Measurements from ENCODE around the gene MRPL55.

Gene MRPL55

DNA sequence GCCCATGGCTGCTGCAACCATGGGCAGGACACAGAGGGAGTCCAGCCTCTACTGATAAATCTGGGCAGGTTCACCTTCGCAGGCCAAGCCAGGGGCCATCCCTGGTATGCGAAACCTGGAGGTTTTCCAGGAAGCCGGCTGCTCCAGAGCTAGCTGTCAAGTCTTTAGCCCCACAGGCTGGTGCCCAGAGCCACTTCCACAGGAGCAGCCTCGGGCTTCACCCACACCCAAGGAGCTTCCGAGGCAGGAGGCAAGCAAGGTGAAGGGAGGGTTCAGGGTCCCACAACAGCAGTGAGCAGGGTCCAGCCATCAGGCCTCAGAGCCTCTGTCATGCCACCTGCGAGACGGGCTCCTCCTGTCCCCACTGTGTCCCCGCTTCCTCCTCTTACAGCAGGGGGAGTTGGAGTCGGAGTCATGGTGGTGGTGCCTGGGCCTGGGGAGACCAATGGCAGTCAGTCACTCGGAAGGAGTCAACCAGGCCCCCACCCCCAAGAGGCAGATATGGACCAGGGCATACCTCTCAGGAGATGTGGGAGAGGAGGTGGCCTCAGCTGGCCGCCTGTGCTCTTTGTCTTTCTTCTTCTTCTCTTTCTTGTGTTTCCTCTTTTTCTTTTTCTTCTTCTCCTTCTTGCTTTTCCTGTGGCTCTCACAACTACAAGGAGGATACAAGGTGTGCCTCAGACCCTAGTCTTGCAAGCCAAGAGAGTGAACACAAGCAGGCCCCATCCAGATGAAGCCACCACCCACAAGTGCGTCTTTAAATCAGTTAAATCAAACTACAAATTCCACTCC is 8.1 kb downstream of the MRPL55 start:
- no peak for DNase-seq (ENCODE audit: low spot score)

DNA sequence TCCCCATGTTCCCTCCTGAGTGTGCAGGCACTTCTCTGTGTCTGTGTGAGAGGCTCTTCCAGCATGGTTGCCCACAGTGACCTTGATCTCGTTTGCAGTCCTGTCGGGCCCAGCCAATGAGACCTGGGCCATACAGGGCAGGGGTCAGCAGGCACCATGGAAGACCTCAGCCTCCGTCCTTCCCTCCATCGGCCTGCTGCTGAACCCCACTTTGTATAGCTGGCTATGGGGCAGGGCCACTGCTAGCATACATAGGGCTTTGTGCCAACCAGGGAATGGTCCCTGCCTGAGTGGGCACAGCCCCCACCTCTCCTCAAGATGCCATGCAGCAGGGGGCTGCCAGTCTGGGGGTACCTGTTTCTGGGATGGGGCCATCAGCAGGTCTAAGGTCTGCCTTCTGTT is 9.8 kb downstream of the MRPL55 start:
- DNase-seq (ENCODE audit: low spot score) = no peak

DNA sequence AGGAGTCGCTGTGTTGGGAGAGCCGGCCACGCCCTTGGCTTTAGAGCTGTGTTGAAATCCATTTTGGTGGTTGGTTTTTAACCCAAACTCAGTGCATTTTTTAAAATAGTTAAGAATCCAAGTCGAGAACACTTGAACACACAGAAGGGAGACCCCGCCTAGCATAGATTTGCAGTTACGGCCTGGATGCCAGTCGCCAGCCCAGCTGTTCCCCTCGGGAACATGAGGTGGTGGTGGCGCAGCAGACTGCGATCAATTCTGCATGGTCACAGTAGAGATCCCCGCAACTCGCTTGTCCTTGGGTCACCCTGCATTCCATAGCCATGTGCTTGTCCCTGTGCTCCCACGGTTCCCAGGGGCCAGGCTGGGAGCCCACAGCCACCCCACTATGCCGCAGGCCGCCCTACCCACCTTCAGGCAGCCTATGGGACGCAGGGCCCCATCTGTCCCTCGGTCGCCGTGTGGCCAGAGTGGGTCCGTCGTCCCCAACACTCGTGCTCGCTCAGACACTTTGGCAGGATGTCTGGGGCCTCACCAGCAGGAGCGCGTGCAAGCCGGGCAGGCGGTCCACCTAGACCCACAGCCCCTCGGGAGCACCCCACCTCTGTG is 10.7 kb downstream of the MRPL55 start:
- DNase-seq (ENCODE audit: low spot score) = no peak

DNA sequence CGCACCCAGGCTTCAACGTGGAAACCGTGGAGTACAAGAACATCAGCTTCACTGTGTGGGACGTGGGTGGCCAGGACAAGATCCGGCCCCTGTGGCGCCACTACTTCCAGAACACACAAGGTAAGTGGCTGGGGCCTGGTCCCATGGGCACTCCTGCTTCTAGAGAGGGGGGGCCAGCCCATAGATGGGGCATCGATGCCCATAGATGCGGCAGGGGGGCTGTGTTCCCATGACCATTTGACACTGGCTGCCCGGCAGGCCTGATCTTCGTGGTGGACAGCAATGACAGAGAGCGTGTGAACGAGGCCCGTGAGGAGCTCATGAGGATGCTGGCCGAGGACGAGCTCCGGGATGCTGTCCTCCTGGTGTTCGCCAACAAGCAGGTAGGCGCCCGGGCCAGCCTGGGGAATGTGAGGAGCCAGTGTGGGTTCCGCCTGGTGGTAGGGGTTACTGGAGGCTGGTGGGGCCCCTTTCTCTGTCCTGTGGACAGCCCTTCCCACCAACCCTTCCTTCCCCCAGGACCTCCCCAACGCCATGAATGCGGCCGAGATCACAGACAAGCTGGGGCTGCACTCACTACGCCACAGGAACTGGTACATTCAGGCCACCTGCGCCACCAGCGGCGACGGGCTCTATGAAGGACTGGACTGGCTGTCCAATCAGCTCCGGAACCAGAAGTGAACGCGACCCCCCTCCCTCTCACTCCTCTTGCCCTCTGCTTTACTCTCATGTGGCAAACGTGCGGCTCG is 11.6 kb downstream of the MRPL55 start:
- no peak for DNase-seq (ENCODE audit: low spot score)

DNA sequence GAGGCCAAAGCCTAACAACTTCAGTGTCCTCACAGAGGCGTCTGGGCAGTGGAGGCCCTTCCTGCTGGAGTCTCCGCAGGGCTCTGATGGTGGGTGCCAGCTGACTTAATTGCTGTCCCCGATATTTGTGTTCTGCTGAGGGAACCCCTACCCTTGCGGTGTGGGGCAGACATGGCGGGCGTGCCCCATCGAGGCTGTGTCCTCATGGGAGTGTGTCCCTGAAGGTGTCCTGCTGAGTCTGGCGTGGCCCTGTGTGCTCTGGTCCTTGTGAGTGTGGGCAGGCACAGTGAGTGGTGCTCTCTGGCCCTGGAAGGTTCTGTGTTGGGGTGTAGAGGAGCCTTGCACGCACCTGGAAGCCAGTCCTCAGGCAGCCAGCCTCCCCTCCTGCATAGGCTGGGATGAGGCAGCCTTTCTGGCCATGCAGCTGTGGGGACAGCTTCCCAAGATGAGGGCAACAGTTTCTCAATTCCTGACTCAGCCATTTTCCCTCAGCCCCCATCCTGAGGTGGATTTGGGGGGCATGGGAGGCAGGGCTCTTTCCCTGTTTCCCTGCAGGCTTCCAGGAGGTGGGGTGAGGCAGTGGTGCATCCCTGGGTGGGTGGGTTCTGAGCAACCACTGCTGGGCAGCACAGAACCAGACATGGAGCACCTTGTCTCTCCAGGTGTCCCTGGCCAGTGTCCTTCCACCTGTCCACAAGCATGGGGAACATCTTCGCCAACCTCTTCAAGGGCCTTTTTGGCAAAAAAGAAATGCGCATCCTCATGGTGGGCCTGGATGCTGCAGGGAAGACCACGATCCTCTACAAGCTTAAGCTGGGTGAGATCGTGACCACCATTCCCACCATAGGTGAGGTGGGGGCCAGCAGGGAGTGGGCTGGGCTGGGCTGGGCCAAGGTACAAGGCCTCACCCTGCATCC is 12.4 kb downstream of the MRPL55 start:
- no peak for DNase-seq (ENCODE audit: low spot score)

DNA sequence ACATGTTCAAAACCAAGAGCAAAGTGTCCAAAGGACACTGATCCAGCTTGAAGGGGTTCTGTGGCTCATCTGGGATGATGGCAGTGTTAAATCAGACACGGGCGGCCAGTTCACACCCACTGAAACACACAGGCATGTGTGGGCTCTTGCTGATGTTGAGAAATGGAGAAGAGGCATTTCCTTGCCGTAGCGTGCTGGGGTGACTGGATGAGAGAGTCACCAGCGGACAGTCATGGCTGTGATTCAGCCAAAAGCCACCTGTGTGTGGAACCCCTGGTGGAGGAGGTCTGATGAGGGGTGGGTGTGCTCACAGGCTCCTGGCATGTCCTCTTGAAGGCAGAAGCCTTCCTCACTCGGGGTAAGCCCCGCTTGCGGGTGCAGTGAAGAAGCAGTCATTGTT is 13.2 kb downstream of the MRPL55 start:
- DNase-seq (ENCODE audit: low spot score) = no peak

DNA sequence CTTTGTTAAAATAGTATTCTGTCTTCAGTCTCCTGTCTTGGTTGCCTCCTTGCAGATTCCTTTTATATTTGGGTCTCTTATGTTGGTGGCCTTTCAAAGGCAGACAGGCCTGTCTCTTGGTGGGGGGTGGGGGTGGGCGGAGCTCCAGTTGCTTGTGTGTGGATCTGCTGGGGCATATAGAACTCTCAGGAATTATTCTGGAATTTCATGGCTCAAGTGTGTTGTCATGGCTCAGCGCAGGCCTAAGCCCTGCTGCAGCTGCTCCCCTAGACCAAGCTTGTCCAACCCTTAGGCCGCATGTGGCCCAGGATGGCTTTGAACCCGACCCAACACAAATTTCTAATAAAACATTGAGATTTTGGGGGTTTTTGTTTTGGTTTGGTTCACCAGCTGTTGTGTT is 13.9 kb downstream of the MRPL55 start:
- no peak for DNase-seq (ENCODE audit: low spot score)

DNA sequence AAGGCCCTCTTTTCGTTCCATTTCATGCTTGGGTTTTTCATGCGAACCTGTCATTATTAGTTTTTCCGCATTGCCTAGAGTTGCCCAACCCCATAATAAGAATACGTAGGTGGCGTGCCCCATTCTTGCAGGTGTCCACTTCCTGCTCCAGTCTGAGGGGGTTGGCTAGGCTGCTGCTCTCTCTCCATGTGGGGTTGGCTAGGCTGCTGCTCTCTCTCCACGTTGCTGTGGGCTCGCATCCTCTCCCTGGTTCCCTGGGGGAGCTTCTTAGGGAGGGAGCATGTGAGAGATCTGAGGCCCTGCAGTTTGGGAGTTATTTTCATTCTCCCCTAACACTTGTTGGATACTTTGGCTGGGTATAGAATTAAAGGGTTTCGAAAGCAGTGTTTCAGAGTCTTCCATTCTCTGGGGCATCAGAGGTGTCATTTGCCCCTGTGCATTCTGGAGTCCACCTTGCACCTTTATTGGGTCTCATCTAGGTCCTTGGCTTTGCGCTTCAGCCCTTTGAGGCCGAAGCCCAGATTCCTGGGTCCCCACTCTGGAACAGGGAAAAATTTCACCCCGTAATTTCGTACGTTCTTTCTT is 14.6 kb downstream of the MRPL55 start:
- DNase-seq (ENCODE audit: low spot score) = no peak

DNA sequence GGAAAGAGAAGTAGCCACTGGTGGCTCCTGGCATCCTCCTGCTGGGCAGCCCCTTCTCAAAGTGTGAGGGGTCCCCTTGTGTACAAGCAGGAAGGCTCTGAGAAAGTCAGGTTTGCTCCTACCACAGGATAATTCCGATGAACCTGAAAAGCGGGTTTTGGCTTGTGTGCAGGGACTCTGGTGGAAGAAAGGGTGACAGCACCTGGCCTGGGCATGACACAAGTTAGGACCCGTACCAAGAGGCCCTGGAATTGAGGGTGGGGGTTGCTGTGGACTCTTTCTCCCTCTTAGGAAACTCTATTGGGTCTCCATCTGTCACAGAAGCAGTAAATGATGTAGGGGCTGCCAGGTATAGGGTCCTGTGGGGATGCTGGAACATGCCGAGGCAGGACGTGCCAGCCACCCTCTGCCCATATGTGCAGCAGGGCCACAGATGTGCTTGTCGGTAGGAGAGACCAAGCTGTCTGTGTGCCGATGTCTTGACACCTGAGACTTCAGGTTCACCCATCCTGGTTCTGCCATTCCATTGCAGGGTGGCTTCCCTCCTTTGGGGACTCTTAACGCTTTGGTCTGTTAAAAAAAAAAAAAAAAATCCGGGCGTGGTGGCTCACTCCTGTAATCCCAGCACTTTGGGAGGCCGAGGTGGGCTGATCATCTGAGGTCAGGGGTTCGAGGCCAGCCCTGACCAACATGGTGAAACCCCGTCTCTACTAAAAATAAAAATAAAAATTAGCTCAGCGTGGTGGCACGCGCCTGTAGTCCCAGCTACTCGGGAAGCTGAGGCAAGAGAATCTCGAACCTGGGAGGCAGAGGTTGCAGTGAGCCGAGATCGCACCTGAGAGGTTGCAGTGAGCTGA is 15.8 kb downstream of the MRPL55 start:
- no peak for DNase-seq (ENCODE audit: low spot score)

DNA sequence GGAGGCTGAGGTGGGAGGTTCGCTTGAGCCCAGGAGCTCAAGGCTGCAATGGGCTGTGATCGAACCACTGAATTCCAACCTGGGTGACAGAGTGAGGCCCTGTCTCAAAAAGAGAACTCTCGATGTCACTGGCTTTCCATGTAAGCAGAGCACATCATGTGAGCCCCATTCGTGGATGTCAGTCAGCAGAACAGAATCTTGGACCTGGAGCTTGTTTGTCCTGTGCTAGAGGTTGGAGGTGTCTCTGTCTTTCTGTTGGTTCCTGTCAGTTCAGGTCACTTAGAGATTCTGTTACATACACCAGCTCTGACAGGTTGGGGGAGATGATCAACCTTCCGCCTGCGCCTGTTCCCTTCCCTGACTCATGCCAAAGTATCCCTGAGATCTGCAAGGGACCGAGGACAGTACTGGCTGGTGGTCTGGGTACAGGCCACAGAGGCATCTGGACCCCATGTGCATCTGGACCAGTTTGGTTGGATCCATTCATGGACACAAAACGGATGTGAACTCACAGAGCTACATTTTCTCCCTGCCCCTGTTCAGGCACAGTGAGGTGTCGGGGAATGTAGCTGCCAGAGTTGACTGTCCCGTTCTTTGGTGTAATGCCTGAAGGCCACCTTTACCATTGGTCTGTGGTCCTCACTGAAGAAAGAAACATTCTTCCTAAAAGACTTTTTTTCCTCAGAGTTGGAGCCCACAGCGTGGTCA is 16.6 kb downstream of the MRPL55 start:
- DNase-seq (ENCODE audit: low spot score) = no peak

DNA sequence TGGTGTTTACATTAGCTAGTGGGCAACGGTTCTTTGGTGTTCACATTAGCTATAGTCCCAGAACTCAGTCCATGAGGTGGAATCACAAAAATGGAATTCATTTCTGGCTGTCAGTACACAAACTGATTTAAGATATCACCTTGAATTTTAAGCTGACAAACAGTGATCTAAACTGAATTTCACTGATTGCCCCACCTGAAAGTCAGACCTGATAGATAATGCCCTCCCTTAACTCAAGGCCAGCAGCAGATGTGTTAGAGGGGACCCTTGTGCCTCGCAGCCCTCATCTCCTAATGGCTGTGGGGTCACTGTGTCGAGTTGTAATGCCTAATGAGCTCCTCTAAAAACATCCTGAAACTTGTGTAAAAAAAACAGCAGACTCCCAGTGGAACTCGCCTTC is 18.0 kb downstream of the MRPL55 start:
- DNase-seq (ENCODE audit: low spot score) = no peak

DNA sequence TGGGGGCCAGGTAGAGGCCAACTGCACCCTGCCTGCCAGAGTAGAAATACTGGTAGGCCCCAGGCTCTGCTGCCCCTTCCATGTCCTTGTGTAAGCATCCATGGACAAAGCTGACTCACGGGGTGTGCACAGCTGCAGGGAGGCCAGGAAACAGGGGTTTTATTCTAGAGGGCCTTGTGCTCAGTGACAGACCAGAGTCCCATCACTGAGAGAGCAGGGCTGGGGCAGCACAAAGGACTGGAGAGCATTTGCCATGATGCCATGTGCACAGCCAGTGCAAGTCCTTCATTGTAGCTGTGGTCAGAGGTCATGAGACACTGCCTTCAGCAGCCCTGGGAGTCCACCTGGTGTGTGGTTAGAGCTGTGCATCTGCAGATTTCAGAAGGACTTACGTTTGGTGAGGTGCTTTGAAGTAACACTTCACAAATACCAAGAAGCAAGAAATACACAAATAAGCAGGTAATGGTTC is 18.5 kb downstream of the MRPL55 start:
- DNase-seq (ENCODE audit: low spot score) = no peak

DNA sequence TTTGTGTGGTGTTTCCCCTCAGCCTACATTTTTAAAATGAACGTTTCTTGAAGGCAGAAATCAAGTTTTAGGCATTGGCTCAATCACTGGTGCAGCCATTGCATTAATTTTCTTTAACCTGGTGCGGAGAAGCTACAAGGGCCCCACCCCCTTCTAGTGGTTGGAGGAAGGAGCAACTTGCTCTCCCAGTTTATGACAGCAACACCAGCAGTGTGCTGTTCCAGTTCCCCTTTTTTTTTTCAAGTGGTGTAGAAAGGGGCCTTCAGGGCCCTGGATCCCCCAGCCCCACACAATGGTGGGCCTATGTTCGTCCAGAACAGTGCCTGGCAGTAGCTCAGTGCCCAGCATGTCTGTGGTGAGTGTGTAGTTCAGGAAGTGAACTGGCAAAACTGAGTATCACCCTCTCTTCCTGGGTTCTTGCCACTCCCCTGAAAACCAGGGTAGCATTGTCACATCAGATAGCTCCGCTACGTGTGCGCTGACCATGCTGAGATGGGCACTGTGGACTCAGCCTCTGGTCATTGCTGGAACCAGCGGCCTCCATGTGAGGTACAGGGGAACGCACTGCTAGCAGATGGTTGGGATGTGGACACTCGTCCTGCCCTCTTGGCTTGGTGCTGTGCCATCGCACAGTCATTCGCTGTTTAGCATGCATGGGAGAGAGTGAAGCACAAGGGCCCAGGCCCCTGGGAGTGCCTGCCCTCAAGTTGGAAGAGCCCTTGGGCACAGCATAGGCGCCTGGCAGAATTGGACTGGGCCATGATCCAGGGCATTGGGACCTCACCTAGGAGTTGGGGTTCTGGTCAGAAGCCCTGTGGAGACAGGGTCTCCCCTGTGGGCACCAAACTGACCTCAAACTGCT is 19.3 kb downstream of the MRPL55 start:
- DNase-seq (ENCODE audit: low spot score) = no peak

DNA sequence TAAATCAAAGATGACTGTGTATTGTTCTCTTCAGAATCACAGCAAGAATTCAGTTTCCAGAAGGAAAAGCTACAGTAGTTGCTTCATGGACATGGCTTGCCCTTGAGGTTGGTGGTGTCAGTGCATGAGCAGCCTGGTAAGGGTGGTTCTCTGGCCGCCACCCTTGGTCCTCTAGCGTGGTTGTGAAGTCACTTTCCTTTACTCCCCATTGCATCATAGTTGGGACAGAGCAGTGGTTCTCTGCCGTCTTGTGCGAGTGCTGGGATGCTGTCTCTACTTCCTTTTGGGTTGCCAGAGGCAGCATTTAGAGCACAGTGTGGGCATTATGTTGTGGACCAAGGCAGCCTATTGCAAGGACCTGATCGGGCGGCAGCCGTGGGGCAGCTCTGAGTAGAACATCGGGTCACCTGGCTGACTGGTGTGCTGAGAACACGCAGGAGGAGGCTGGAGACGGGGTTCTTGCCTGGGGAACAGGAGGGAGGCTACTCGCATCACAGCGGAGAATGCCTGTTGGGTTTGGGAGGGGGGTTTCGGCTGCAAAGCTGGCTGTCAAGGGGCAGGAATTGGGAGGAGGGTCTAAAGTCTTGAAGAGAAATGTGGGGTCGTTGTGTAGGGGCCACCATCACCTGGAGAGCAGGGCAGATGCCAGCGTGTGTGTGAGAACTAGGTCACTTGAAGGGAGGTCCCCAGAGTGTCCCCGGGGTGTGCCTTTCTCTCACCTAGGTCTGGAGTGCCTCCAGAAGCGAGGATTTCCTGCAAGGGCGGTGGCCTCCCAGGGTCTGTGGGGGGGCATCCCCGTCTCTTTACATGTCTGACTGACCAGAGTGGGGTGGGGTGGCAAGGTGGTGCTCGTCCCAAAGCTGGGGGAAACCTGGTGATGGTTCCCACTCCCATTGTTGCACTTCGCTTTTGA is 20.3 kb downstream of the MRPL55 start:
- no peak for DNase-seq (ENCODE audit: low spot score)

DNA sequence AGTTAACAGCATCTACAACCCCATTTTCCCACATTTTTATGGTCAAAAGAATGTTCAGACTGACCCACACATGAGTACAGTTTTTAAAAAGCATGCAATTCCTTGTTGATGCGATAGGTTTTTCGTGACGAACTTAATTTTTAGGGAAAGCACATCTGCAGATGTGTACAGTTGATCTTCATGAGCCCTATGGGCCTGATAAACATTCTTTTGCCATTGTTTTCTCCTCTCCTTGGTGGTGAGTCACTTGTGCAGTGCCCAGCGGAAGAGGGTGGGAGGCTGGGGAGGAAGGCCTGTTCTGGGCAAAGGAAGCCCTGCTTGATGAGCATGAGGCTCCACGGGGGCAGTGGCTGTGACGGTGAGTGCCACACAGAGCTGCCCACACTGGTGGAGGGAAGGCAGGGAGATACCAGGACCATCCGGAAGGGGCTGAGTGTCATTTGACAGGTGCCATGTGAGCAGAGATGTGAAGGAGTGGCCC is 21.3 kb downstream of the MRPL55 start:
- no peak for DNase-seq (ENCODE audit: low spot score)

DNA sequence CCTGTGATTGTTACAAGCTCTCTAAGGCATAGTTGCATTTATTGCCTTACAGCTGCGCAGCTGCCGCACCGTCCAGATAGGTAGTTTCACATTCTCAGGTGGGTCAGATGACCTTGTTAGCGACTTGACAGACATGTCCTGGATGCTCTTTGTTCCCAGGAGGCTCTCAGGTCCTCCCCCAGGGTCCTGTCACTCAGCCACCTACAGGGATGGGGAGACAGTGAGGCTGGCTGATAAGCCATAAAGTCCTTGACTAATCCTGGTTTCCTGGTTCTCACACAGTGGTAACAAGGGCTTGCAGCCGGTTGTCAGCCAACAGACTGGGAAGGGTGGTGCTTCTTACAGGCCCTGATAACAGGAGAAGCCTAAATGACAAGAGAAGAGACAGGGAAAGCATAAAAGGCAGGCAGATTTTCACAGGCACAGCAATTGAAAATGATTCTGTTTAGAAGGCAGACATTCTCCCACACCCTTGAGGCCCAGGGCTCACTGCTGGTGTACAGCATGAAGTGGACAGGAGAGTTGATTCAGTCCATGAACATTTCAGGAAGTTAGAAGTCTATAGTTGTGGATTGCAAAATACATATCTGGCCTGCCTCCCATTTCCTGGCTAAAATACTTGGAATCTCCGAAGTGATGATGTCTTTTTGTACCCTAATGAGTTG is 23.7 kb downstream of the MRPL55 start:
- no peak for DNase-seq (ENCODE audit: low spot score)

DNA sequence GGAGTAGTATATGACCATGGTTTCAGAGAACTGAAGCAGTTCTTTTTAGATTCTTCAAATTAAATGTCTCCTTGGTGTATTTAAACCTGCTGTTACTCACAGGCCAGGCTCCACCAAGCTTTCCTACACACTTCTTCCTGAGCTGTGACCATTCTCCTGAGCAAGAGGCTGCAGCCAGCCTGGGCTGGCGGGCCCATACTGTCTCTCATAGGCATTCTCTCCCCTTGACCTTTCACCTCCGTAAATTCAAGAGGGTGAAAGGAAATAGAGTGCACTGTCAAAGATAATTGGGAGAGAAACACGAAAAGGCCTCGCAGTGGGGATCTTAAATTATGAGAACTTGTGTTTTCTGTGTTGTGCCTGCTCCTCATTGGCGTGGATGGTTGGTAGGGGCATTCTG is 24.3 kb downstream of the MRPL55 start:
- DNase-seq (ENCODE audit: low spot score) = no peak
